OCI-M1 (cell line): ENCODE results near the gene NOL9.
"Not testable (repeated sequence)": the region's sequence is repeated elsewhere in the genome, so short reads cannot be mapped to it uniquely, and the experiment has no call there.

Experiments used
- DNase-seq: peaks from one replicate; lab custom pipeline; 2025; lab: John Stamatoyannopoulos, UW

The NOL9 gene

GRCh38 chr1:6572653-6573383 is 18.5 kb upstream of the NOL9 start:
- DNase-seq = peak; percentile 29

- no peak for DNase-seq
Measured at GRCh38 chr1:6570987-6571386, 16.7 kb upstream of the NOL9 start.

GRCh38 chr1:6570100-6570499 is 15.8 kb upstream of the NOL9 start:
- DNase-seq = no peak

- no peak for DNase-seq
Measured at GRCh38 chr1:6569033-6569432, 14.7 kb upstream of the NOL9 start.

GRCh38 chr1:6560267-6560666 is 6.0 kb upstream of the NOL9 start:
- DNase-seq = no peak

GRCh38 chr1:6559161-6559560 is 4.8 kb upstream of the NOL9 start:
- not testable (repeated sequence) for DNase-seq

- DNase-seq = no peak
Measured at GRCh38 chr1:6557597-6557996, 3.3 kb upstream of the NOL9 start.

- DNase-seq = no peak
Measured at GRCh38 chr1:6554907-6555778, 830 bp upstream of the NOL9 start, which contains the start of gene TAS1R1. TSS of gene TAS1R1 (plus strand) at chr1:6555307. CDS start at chr1:6555374, 67 bp downstream.

- DNase-seq = no peak
Measured at GRCh38 chr1:6547301-6547700, 7.0 kb downstream of the NOL9 start.

- DNase-seq = no peak
Measured at GRCh38 chr1:6546326-6546725, 8.0 kb downstream of the NOL9 start.

- no peak for DNase-seq
Measured at GRCh38 chr1:6545276-6546112, 8.8 kb downstream of the NOL9 start.

- DNase-seq = no peak
Measured at GRCh38 chr1:6544831-6545230, 9.5 kb downstream of the NOL9 start.

- DNase-seq = no peak
Measured at GRCh38 chr1:6538956-6539355, 15.4 kb downstream of the NOL9 start.

GRCh38 chr1:6536291-6536690 is 18.0 kb downstream of the NOL9 start:
- no peak for DNase-seq

- DNase-seq = no peak
Measured at GRCh38 chr1:6535214-6535613, 19.1 kb downstream of the NOL9 start.

GRCh38 chr1:6534248-6534822 is 20.0 kb downstream of the NOL9 start:
- no peak for DNase-seq

- DNase-seq = no peak
Measured at GRCh38 chr1:6531996-6532395, 22.3 kb downstream of the NOL9 start.

GRCh38 chr1:6530504-6531160 is 23.7 kb downstream of the NOL9 start:
- no peak for DNase-seq

GRCh38 chr1:6528492-6528891 is 25.8 kb downstream of the NOL9 start:
- no peak for DNase-seq

- DNase-seq = no peak
Measured at GRCh38 chr1:6526316-6526715, 28.0 kb downstream of the NOL9 start.

GRCh38 chr1:6523566-6523965 is 30.7 kb downstream of the NOL9 start:
- DNase-seq = peak; percentile 57
